ENCODE data around the gene MTHFD1L.
"Not testable (repeated sequence)": the region's sequence is repeated elsewhere in the genome, so short reads cannot be mapped to it uniquely, and the experiment has no call there.

The MTHFD1L gene

GRCh38 chr6:151043944-151044343, 178.4 kb downstream of the MTHFD1L start:
- no peak overlapping the region for H3K27ac ChIP-seq (ENCODE audit: insufficient read depth, low read depth, low read length, poor library complexity, severe bottlenecking)
- WGBS, 2 experiments, result 90 to 91% methylated on average over 4 of the region's 4 CpGs

GRCh38 chr6:151044465-151045441, 179.3 kb downstream of the MTHFD1L start:
- Histone ChIP-seq H3K27me3 (ENCODE audit: control insufficient read depth, insufficient read depth, low read length, poor library complexity, severe bottlenecking) (no peaks in the 10 kb centered on the region), H3K27ac (ENCODE audit: insufficient read depth, low read depth, low read length, poor library complexity, severe bottlenecking) (no peak overlapping the region), H3K9me3 (ENCODE audit: control insufficient read depth, low read length) (no peaks in the 10 kb centered on the region), H3K4me1 (ENCODE audit: control insufficient read depth, insufficient read depth, low read length) (peaks cover 12% of the 10 kb centered on the region), H3K36me3 (ENCODE audit: control insufficient read depth, insufficient read depth, low read length) (no peaks in the 10 kb centered on the region), H3K4me3 (ENCODE audit: insufficient read depth, low read depth, low read length) (no peak overlapping the region)
- WGBS, 2 experiments, result 40 to 41% methylated on average over 26 of the region's 26 CpGs

More at GRCh38 chr6:151043944-151044343, 178.4 kb downstream of the MTHFD1L start:
- H3K27me3 ChIP-seq (ENCODE audit: control insufficient read depth, insufficient read depth, low read length, poor library complexity, severe bottlenecking), result no peaks in the 10 kb centered on the region
- H3K36me3 ChIP-seq (ENCODE audit: control insufficient read depth, insufficient read depth, low read length), result no peaks in the 10 kb centered on the region
- H3K4me3 ChIP-seq (ENCODE audit: insufficient read depth, low read depth, low read length), result no peak overlapping the region
- peaks cover 12% of the 10 kb centered on the region for H3K4me1 ChIP-seq (ENCODE audit: control insufficient read depth, insufficient read depth, low read length)
- no peaks in the 10 kb centered on the region for H3K9me3 ChIP-seq (ENCODE audit: control insufficient read depth, low read length)

- not testable (repeated sequence) for H3K27me3 ChIP-seq (ENCODE audit: control insufficient read depth, insufficient read depth, low read length, poor library complexity, severe bottlenecking); H3K9me3 ChIP-seq (ENCODE audit: control insufficient read depth, low read length); H3K36me3 ChIP-seq (ENCODE audit: control insufficient read depth, insufficient read depth, low read length); H3K4me3 ChIP-seq (ENCODE audit: insufficient read depth, low read depth, low read length)
- H3K27ac ChIP-seq (ENCODE audit: insufficient read depth, low read depth, low read length, poor library complexity, severe bottlenecking), result peak overlapping the region; percentile 60
- 18 to 25% methylated on average over 7 of the region's 7 CpGs for WGBS, 2 experiments
- H3K4me1 ChIP-seq (ENCODE audit: control insufficient read depth, insufficient read depth, low read length), result peaks cover 12% of the 10 kb centered on the region
Observed at GRCh38 chr6:151045511-151046222, 180.2 kb downstream of the MTHFD1L start.

- WGBS, 2 experiments, result 96 to 97% methylated on average over 6 of the region's 6 CpGs
- Histone ChIP-seq H3K27me3 (ENCODE audit: control insufficient read depth, insufficient read depth, low read length, poor library complexity, severe bottlenecking) (no peaks in the 10 kb centered on the region), H3K27ac (ENCODE audit: insufficient read depth, low read depth, low read length, poor library complexity, severe bottlenecking) (no peak overlapping the region), H3K9me3 (ENCODE audit: control insufficient read depth, low read length) (no peaks in the 10 kb centered on the region), H3K36me3 (ENCODE audit: control insufficient read depth, insufficient read depth, low read length) (no peaks in the 10 kb centered on the region), H3K4me1 (ENCODE audit: control insufficient read depth, insufficient read depth, low read length) (no peaks in the 10 kb centered on the region), H3K4me3 (ENCODE audit: insufficient read depth, low read depth, low read length) (no peak overlapping the region)
Observed at GRCh38 chr6:151051164-151051563, 185.7 kb downstream of the MTHFD1L start.

GRCh38 chr6:151052021-151052646, 186.6 kb downstream of the MTHFD1L start:
- H3K27me3 ChIP-seq (ENCODE audit: control insufficient read depth, insufficient read depth, low read length, poor library complexity, severe bottlenecking), result no peaks in the 10 kb centered on the region

GRCh38 chr6:151054306-151054705, 188.8 kb downstream of the MTHFD1L start:
- Histone ChIP-seq H3K4me1 (ENCODE audit: control insufficient read depth, insufficient read depth, low read length) (no peaks in the 10 kb centered on the region), H3K27me3 (ENCODE audit: control insufficient read depth, insufficient read depth, low read length, poor library complexity, severe bottlenecking) (no peaks in the 10 kb centered on the region), H3K27ac (ENCODE audit: insufficient read depth, low read depth, low read length, poor library complexity, severe bottlenecking) (no peak overlapping the region), H3K4me3 (ENCODE audit: insufficient read depth, low read depth, low read length) (no peak overlapping the region), H3K9me3 (ENCODE audit: control insufficient read depth, low read length) (no peaks in the 10 kb centered on the region), H3K36me3 (ENCODE audit: control insufficient read depth, insufficient read depth, low read length) (no peaks in the 10 kb centered on the region)
- 69 to 78% methylated on average over 8 of the region's 8 CpGs for WGBS, 2 experiments

More at GRCh38 chr6:151052021-151052646, 186.6 kb downstream of the MTHFD1L start:
- H3K36me3 ChIP-seq (ENCODE audit: control insufficient read depth, insufficient read depth, low read length), result no peaks in the 10 kb centered on the region
- no peak overlapping the region for H3K4me3 ChIP-seq (ENCODE audit: insufficient read depth, low read depth, low read length)
- no peak overlapping the region for H3K27ac ChIP-seq (ENCODE audit: insufficient read depth, low read depth, low read length, poor library complexity, severe bottlenecking)
- no peaks in the 10 kb centered on the region for H3K4me1 ChIP-seq (ENCODE audit: control insufficient read depth, insufficient read depth, low read length)
- H3K9me3 ChIP-seq (ENCODE audit: control insufficient read depth, low read length), result no peaks in the 10 kb centered on the region
- WGBS, 2 experiments, result 93 to 94% methylated on average over 12 of the region's 12 CpGs

- WGBS, 2 experiments, result 91 to 94% methylated on average over 9 of the region's 9 CpGs
- no peak overlapping the region for H3K4me3 ChIP-seq (ENCODE audit: insufficient read depth, low read depth, low read length)
- H3K27ac ChIP-seq (ENCODE audit: insufficient read depth, low read depth, low read length, poor library complexity, severe bottlenecking), result no peak overlapping the region
- no peaks in the 10 kb centered on the region for H3K9me3 ChIP-seq (ENCODE audit: control insufficient read depth, low read length)
- H3K27me3 ChIP-seq (ENCODE audit: control insufficient read depth, insufficient read depth, low read length, poor library complexity, severe bottlenecking), result no peaks in the 10 kb centered on the region
- no peaks in the 10 kb centered on the region for H3K36me3 ChIP-seq (ENCODE audit: control insufficient read depth, insufficient read depth, low read length)
- no peaks in the 10 kb centered on the region for H3K4me1 ChIP-seq (ENCODE audit: control insufficient read depth, insufficient read depth, low read length)
Observed at GRCh38 chr6:151056230-151056907, 190.9 kb downstream of the MTHFD1L start.

GRCh38 chr6:151057061-151057460, 191.6 kb downstream of the MTHFD1L start:
- 92 to 99% methylated on average over 3 of the region's 3 CpGs for WGBS, 2 experiments
- Histone ChIP-seq H3K4me3 (ENCODE audit: insufficient read depth, low read depth, low read length) (no peak overlapping the region), H3K36me3 (ENCODE audit: control insufficient read depth, insufficient read depth, low read length) (no peaks in the 10 kb centered on the region), H3K4me1 (ENCODE audit: control insufficient read depth, insufficient read depth, low read length) (no peaks in the 10 kb centered on the region), H3K9me3 (ENCODE audit: control insufficient read depth, low read length) (no peaks in the 10 kb centered on the region), H3K27ac (ENCODE audit: insufficient read depth, low read depth, low read length, poor library complexity, severe bottlenecking) (no peak overlapping the region), H3K27me3 (ENCODE audit: control insufficient read depth, insufficient read depth, low read length, poor library complexity, severe bottlenecking) (no peaks in the 10 kb centered on the region)

- no peaks in the 10 kb centered on the region for H3K36me3 ChIP-seq (ENCODE audit: control insufficient read depth, insufficient read depth, low read length)
- H3K27ac ChIP-seq (ENCODE audit: insufficient read depth, low read depth, low read length, poor library complexity, severe bottlenecking), result no peak overlapping the region
- no peaks in the 10 kb centered on the region for H3K9me3 ChIP-seq (ENCODE audit: control insufficient read depth, low read length)
- H3K27me3 ChIP-seq (ENCODE audit: control insufficient read depth, insufficient read depth, low read length, poor library complexity, severe bottlenecking), result no peaks in the 10 kb centered on the region
- 94 to 95% methylated on average over 9 of the region's 9 CpGs for WGBS, 2 experiments
- H3K4me3 ChIP-seq (ENCODE audit: insufficient read depth, low read depth, low read length), result no peak overlapping the region
- no peaks in the 10 kb centered on the region for H3K4me1 ChIP-seq (ENCODE audit: control insufficient read depth, insufficient read depth, low read length)
Observed at GRCh38 chr6:151058021-151058733, 192.7 kb downstream of the MTHFD1L start.

All from ectodermal cell (in vitro differentiated cells).